AG09319 (cell line): ENCODE results near the gene MICALL2.

ENCODE experiments used
- DNase-seq: peaks from one replicate; pipeline ENCODE4 v3.0.0-alpha.2; 2010; ENCODE audit warnings: low read depth; ENCODE audit errors: extremely low read depth
- CTCF ChIP-seq: IDR thresholded peaks from 2 replicates; pipeline ENCODE4 v1.5.1; 2011; ENCODE audit warnings: low read depth, mild to moderate bottlenecking, inconsistent platforms, low read length, moderate library complexity

Gene MICALL2

GRCh38 chr7:1418505-1419309 lies 40.6 kb downstream of the MICALL2 start:
- DNase-seq: no peak
- no peak for TF ChIP-seq CTCF

- TF ChIP-seq CTCF: no peak
- DNase-seq: no peak
Measured at GRCh38 chr7:1415389-1415990, 43.8 kb downstream of the MICALL2 start.

GRCh38 chr7:1413936-1414639 lies 45.2 kb downstream of the MICALL2 start:
- no peak for DNase-seq
- TF ChIP-seq CTCF: no peak

GRCh38 chr7:1412322-1413261 lies 46.7 kb downstream of the MICALL2 start:
- DNase-seq: peak; percentile 49
- TF ChIP-seq CTCF: peak; percentile 51

- TF ChIP-seq CTCF: no peak
- no peak for DNase-seq
Measured at GRCh38 chr7:1411414-1411813, 47.9 kb downstream of the MICALL2 start.

GRCh38 chr7:1410992-1411391 lies 48.3 kb downstream of the MICALL2 start:
- no peak for DNase-seq
- TF ChIP-seq CTCF: no peak
